SU-DHL-6 (cell line): ENCODE results near the gene TP53TG5.
"Not testable (repeated sequence)": the region's sequence is repeated elsewhere in the genome, so short reads cannot be mapped to it uniquely, and the experiment has no call there.

Experiments
- H2AFZ ChIP-seq: fragments of 200-600 bp; sonication (generic); 2 replicates; pipeline ENCODE4 v1.6.1; 2014; ENCODE audit warnings: low read depth, mild to moderate bottlenecking, moderate library complexity, mixed read lengths, antibody characterized with exemption, low read length; ENCODE audit not compliant: severe bottlenecking
- H3F3A ChIP-seq: fragments of 200-600 bp; shearing (Covaris generic); 2 replicates; pipeline ENCODE4 v1.6.0; 2016; ENCODE audit warnings: antibody characterized with exemption, mild to moderate bottlenecking; ENCODE audit not compliant: insufficient read depth
- H3K27ac ChIP-seq: fragments of 200-600 bp; sonication (generic); 2 replicates; pipeline ENCODE4 v1.5.1; 2016; ENCODE audit warnings: low read depth, mild to moderate bottlenecking, low read length, moderate library complexity, mixed read lengths
- H3K27me3 ChIP-seq: fragments of 200-600 bp; sonication (generic), shearing (Covaris generic); 2 replicates; pipeline ENCODE4 v1.6.0; 2014; ENCODE audit warnings: mild to moderate bottlenecking, low read length
- H3K36me3 ChIP-seq: fragments of 200-600 bp; sonication (generic); 2 replicates; pipeline ENCODE4 v1.6.1; 2014; ENCODE audit warnings: mild to moderate bottlenecking, low read length, mixed read lengths
- H3K4me2 ChIP-seq: fragments of 300-600, 200-600 bp; shearing (Covaris generic), sonication (generic); 2 replicates; pipeline ENCODE4 v1.6.0; 2014; ENCODE audit warnings: low read length, low read depth, mild to moderate bottlenecking; ENCODE audit not compliant: poor library complexity, severe bottlenecking
- H3K4me3 ChIP-seq: fragments of 200-600 bp; sonication (generic); 2 replicates; pipeline ENCODE4 v1.5.1; 2014; ENCODE audit warnings: antibody characterized with exemption, low read length, mild to moderate bottlenecking, mixed read lengths; ENCODE audit not compliant: insufficient read depth, poor library complexity, severe bottlenecking
- H3K79me2 ChIP-seq: fragments of 200-600 bp; sonication (generic); 2 replicates; pipeline ENCODE4 v1.6.1; 2014; ENCODE audit warnings: mild to moderate bottlenecking, low read length, moderate library complexity; ENCODE audit not compliant: insufficient read depth
- H3K9ac ChIP-seq: fragments of 200-600 bp; sonication (generic); 2 replicates; pipeline ENCODE4 v1.7.0; 2014; ENCODE audit warnings: mild to moderate bottlenecking, low read length
- H3K9me2 ChIP-seq: fragments of 200-600 bp; sonication (generic); replicated peaks from 2 replicates; pipeline ENCODE4 v1.6.1; 2014; ENCODE audit warnings: low read length; ENCODE audit not compliant: insufficient read depth
- H3K9me3 ChIP-seq: fragments of 200-600 bp; sonication (generic); 2 replicates; pipeline ENCODE4 v1.6.1; 2014; ENCODE audit warnings: low read length, mixed read lengths; ENCODE audit not compliant: insufficient read depth
- H4K20me1 ChIP-seq: fragments of 200-600 bp; sonication (generic); 2 replicates; pipeline ENCODE4 v1.6.1; 2014; ENCODE audit warnings: low read depth, mild to moderate bottlenecking, antibody characterized with exemption, low read length, moderate library complexity, mixed read lengths
- EZH2phosphoT487 ChIP-seq: fragments of 200-600 bp; sonication (generic), shearing (Covaris generic); conservative IDR thresholded peaks from 2 replicates; pipeline ENCODE4 v1.6.1; 2018; ENCODE audit warnings: mild to moderate bottlenecking, antibody characterized with exemption, low read length, moderate library complexity, mixed read lengths
- TF ChIP-seq, protein P1 (sequence below): fragments of 200-600 bp; sonication (generic); IDR thresholded peaks from one replicate; pipeline ENCODE4 v1.5.1; 2017; ENCODE audit warnings: antibody characterized with exemption, mild to moderate bottlenecking, low read length, moderate library complexity; ENCODE audit not compliant: insufficient read depth, poor library complexity, severe bottlenecking

The TP53TG5 gene

GRCh38 chr20:45352729-45353128, 25.4 kb downstream of the TP53TG5 start:
- Histone ChIP-seq H2AFZ (no peak overlapping the region), H3K9me3 (no peaks in the 10 kb centered on the region), H3K9me2 (no peaks in the 10 kb centered on the region), H3K4me3 (no peak overlapping the region), H3K27ac (no peak overlapping the region), H3F3A (no peaks in the 10 kb centered on the region), H4K20me1 (no peaks in the 10 kb centered on the region), H3K79me2 (no peaks in the 10 kb centered on the region), H3K27me3 (no peaks in the 10 kb centered on the region), H3K9ac (no peak overlapping the region), H3K36me3 (no peaks in the 10 kb centered on the region), H3K4me2 (no peak overlapping the region)
- TF ChIP-seq, protein P1, sequence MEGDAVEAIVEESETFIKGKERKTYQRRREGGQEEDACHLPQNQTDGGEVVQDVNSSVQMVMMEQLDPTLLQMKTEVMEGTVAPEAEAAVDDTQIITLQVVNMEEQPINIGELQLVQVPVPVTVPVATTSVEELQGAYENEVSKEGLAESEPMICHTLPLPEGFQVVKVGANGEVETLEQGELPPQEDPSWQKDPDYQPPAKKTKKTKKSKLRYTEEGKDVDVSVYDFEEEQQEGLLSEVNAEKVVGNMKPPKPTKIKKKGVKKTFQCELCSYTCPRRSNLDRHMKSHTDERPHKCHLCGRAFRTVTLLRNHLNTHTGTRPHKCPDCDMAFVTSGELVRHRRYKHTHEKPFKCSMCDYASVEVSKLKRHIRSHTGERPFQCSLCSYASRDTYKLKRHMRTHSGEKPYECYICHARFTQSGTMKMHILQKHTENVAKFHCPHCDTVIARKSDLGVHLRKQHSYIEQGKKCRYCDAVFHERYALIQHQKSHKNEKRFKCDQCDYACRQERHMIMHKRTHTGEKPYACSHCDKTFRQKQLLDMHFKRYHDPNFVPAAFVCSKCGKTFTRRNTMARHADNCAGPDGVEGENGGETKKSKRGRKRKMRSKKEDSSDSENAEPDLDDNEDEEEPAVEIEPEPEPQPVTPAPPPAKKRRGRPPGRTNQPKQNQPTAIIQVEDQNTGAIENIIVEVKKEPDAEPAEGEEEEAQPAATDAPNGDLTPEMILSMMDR = no peak

GRCh38 chr20:45350795-45351194, 27.3 kb downstream of the TP53TG5 start:
- not testable (repeated sequence) for H3K36me3 ChIP-seq, H3K27me3 ChIP-seq, H4K20me1 ChIP-seq, H3K9me3 ChIP-seq, H3K4me3 ChIP-seq, H3K9me2 ChIP-seq, H3K4me2 ChIP-seq, H2AFZ ChIP-seq, H3K9ac ChIP-seq, H3F3A ChIP-seq, H3K27ac ChIP-seq, H3K79me2 ChIP-seq

DNA sequence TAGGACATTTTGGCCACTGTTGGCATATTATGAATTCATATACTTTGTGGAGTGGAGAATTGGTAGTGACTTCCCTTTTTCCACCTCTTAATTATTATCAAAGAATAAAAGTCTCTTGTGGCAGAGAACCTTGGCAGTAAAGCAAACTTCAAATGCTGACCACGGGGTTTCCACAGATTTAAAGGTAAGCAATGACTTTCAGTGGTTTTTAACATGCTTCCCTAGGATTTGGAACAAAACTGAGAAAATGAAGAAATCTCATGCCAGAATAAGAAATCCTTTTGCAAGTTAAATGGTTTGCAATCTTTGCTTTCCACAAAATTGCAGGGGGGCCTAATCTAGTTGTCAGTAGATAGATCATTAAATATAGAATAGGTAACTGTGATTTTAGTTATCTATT, 27.9 kb downstream of the TP53TG5 start:
- no peak overlapping the region for H2AFZ ChIP-seq
- H3K36me3 ChIP-seq = no peaks in the 10 kb centered on the region
- no peaks in the 10 kb centered on the region for H4K20me1 ChIP-seq
- H3K4me3 ChIP-seq = no peak overlapping the region
- no peaks in the 10 kb centered on the region for H3F3A ChIP-seq
- no peak overlapping the region for H3K4me2 ChIP-seq
- no peaks in the 10 kb centered on the region for H3K79me2 ChIP-seq
- H3K27ac ChIP-seq = no peak overlapping the region
- no peaks in the 10 kb centered on the region for H3K9me3 ChIP-seq
- no peaks in the 10 kb centered on the region for H3K9me2 ChIP-seq
- H3K27me3 ChIP-seq = no peaks in the 10 kb centered on the region
- no peak overlapping the region for H3K9ac ChIP-seq
- no peak for TF ChIP-seq EZH2phosphoT487
- TF ChIP-seq, protein P1 = no peak

GRCh38 chr20:45347936-45348778, 30.0 kb downstream of the TP53TG5 start, which contains the start of gene SDC4:
Gene SDC4 (minus strand): TSS chr20:45348424. CDS start chr20:45348384, 40 bp downstream.
- Histone ChIP-seq H3K79me2 (no peaks in the 10 kb centered on the region), H3K9me2 (no peaks in the 10 kb centered on the region), H3K9ac (no peak within 1 kb of the TSS), H4K20me1 (no peaks in the 10 kb centered on the region), H3K36me3 (no peaks in the 10 kb centered on the region), H3F3A (no peaks in the 10 kb centered on the region), H3K9me3 (no peaks in the 10 kb centered on the region), H3K4me2 (no peak within 1 kb of the TSS), H3K27ac (no peak within 1 kb of the TSS), H2AFZ (no peak within 1 kb of the TSS), H3K4me3 (no peak within 1 kb of the TSS), H3K27me3 (no peaks in the 10 kb centered on the region)
- no peak for TF ChIP-seq EZH2phosphoT487
- TF ChIP-seq, protein P1 = no peak
